CD4-positive, alpha-beta memory T cell (primary cell): ENCODE results near the gene GRK5. TPM values are rescaled to one million over a fixed set of nuclear protein-coding genes. Genes with fewer than 3 reads are reported as not detected.
A peak's percentile ranks its signal among the peaks of the same experiment; 100 is the strongest.
"Not testable (repeated sequence)": the region's sequence is repeated elsewhere in the genome, so short reads cannot be mapped to it uniquely, and the experiment has no call there.

Experiments
- CTCF ChIA-PET: fragments of 350-600 bp; sonication (Branson Sonifier 250); formaldehyde crosslinking; loops from one replicate; lab custom pipeline; 2021; ENCODE audit warnings: inconsistent platforms; ENCODE audit not compliant: partially characterized antibody; lab: Charles Lee
- POLR2A ChIA-PET: fragments of 350-600 bp; sonication (Branson Sonifier 250); formaldehyde crosslinking; loops from one replicate; lab custom pipeline; 2021; ENCODE audit not compliant: partially characterized antibody; lab: Charles Lee
- DNase-seq, 5 donors: peaks; one replicate each; pipeline versions ENCODE4 v3.0.0 to v3.0.0-alpha.2; 2020 to 2022; ENCODE audit warnings: mixed read lengths in 1 of 5
- H3K27ac ChIP-seq: one replicate; pipeline ENCODE4 v1.7.0; 2013; ENCODE audit warnings: low read depth, low read length
- H3K27me3 ChIP-seq: 2 replicates; pipeline ENCODE4 v1.7.0; 2013; ENCODE audit warnings: mild to moderate bottlenecking, low read length, moderate library complexity; ENCODE audit not compliant: insufficient read depth
- H3K36me3 ChIP-seq: 2 replicates; pipeline ENCODE4 v1.7.0; 2013; ENCODE audit warnings: mild to moderate bottlenecking, low read length, moderate library complexity; ENCODE audit not compliant: insufficient read depth
- H3K4me1 ChIP-seq: 2 replicates; pipeline ENCODE4 v1.7.0; 2013; ENCODE audit warnings: mild to moderate bottlenecking, low read length, moderate library complexity; ENCODE audit not compliant: insufficient read depth
- H3K4me3 ChIP-seq, 2 donors: one replicate each; pipeline ENCODE4 v1.7.0; 2013; ENCODE audit warnings: low read length in 2 of 2, mild to moderate bottlenecking in 1 of 2
- H3K9me3 ChIP-seq, 2 donors: one replicate each; pipeline ENCODE4 v1.7.0; 2013; ENCODE audit warnings: low read length in 2 of 2, control low read depth in 1 of 2; ENCODE audit not compliant: control insufficient read depth in 1 of 2
- H3K27ac Mint-ChIP-seq, 7 donors: one replicate each; pipeline ENCODE4 v1.8.0; 2020 to 2021; ENCODE audit warnings: mixed read lengths in 7 of 7, mild to moderate bottlenecking in 6 of 7, inconsistent platforms in 3 of 7, moderate library complexity in 3 of 7
- H3K27me3 Mint-ChIP-seq, 2 donors: one replicate each; pipeline ENCODE4 v1.8.0; 2020 to 2021; ENCODE audit warnings: mixed read lengths in 2 of 2
- H3K36me3 Mint-ChIP-seq, 2 donors: one replicate each; pipeline ENCODE4 v1.8.0; 2020 to 2021; ENCODE audit warnings: mixed read lengths in 2 of 2, inconsistent platforms in 1 of 2, mild to moderate bottlenecking in 1 of 2
- H3K4me1 Mint-ChIP-seq, 4 donors: one replicate each; pipeline ENCODE4 v1.8.0; 2020 to 2021; ENCODE audit warnings: mixed read lengths in 4 of 4, mild to moderate bottlenecking in 1 of 4
- H3K4me3 Mint-ChIP-seq, 8 donors: one replicate each; pipeline ENCODE4 v1.8.0; 2020 to 2021; ENCODE audit warnings: mixed read lengths in 8 of 8, mild to moderate bottlenecking in 7 of 8, moderate library complexity in 6 of 8, inconsistent platforms in 3 of 8
- H3K9me3 Mint-ChIP-seq, 8 donors: one replicate each; pipeline ENCODE4 v1.8.0; 2020 to 2021; ENCODE audit warnings: mixed read lengths in 8 of 8, mild to moderate bottlenecking in 5 of 8, inconsistent platforms in 3 of 8, moderate library complexity in 1 of 8
- intact Hi-C: fragments of 100-400 bp; cut with micrococcal nuclease; formaldehyde crosslinking; loops from one replicate; pipeline ENCODE4 v1.15.1; 2023
- polyA plus RNA-seq, 2 donors: library from polyadenylated mRNA; unstranded; fragments of 300-500 nt; fragmentation: Illumina TruSeq; gene quantifications; one replicate each; pipeline ENCODE4 v1.2.3, GENCODE V29; 2021
- total RNA-seq, 2 experiments: library from RNA; stranded (reverse); gene quantifications; one replicate each; pipeline ENCODE4 v1.2.3, GENCODE V29; 2021

The GRK5 gene
- total and polyA plus RNA-seq, 4 experiments from 2014 or later: 7.6 to 27.9 (median 18.6) TPM

DNA sequence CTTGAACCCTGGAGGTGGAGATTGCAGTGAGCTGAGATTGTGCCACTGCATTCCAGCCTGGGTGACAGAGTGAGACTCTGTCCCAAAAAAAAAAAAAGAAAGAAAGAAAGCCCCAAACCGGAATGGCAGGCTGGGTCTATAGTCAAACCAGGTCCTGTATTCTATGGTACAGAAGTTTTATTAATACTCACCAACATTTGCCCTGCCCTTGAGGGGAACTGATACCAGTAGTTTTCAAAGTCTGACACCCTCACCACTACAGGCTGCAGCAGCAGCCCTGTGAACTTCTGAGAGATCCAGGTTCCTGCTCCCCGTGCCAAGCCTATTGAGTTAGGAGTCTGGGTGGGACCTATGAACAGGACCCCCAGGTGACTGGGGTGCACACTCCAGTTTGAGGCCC lies 254.6 kb downstream of the GRK5 start:
- no peak overlapping the region for H3K27ac ChIP-seq
- no peaks in the 10 kb centered on the region for H3K36me3 ChIP-seq
- no peaks in the 10 kb centered on the region for H3K9me3 ChIP-seq
- Mint-ChIP-seq H3K36me3 (peaks cover 2 to 4% of the 10 kb centered on the region in 2 donors), H3K4me1 (peaks cover 9 to 25% (median 16%) of the 10 kb centered on the region in 4 donors), H3K27ac (no peak overlapping the region), H3K9me3 (peaks cover 0 to 12% (median 5%) of the 10 kb centered on the region in 8 donors), H3K27me3 (no peaks in the 10 kb centered on the region), H3K4me3 (no peak overlapping the region)
- ChIA-PET CTCF (no interaction called here), POLR2A (no interaction called here)
- intact Hi-C loops: no loop called here
- H3K27me3 ChIP-seq: no peaks in the 10 kb centered on the region
- H3K4me3 ChIP-seq: no peak overlapping the region
- H3K4me1 ChIP-seq: peaks cover 11% of the 10 kb centered on the region
- DNase-seq: no peak

DNA sequence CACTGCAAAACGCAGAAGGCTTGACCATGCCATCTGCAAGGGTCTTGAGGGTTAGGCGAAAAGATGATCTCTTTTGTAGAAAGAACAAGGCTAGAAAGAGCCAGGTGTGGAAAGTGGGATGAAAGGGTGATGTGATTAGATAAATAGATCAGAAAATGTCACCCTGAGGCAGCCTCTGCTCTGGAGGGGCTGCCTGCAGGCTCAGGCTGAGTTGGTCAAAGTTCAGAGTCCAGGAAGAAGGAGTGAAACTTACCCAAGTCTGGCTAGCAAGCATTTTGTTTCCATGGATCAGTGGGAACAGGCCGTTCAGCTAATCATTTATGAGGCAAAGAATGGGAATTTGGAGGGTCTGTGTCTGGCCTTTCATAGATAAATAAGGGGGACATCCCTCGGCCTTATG lies 255.4 kb downstream of the GRK5 start:
- ChIA-PET POLR2A (no interaction called here), CTCF (no interaction called here)
- Mint-ChIP-seq H3K4me1 (peaks cover 10 to 32% (median 17%) of the 10 kb centered on the region in 4 donors), H3K9me3 (peaks cover 0 to 12% (median 5%) of the 10 kb centered on the region in 8 donors), H3K27me3 (no peaks in the 10 kb centered on the region), H3K36me3 (peaks cover 0 to 4% of the 10 kb centered on the region in 2 donors), H3K4me3 (no peak overlapping the region), H3K27ac (peak overlapping the region in 3 of 7 donors; percentile 6 to 19 (median 10))
- intact Hi-C loops: no loop called here
- no peaks in the 10 kb centered on the region for H3K27me3 ChIP-seq
- no peak overlapping the region for H3K4me3 ChIP-seq
- H3K27ac ChIP-seq: no peak overlapping the region
- no peak for DNase-seq
- peaks cover 13% of the 10 kb centered on the region for H3K4me1 ChIP-seq
- H3K9me3 ChIP-seq: no peaks in the 10 kb centered on the region
- H3K36me3 ChIP-seq: no peaks in the 10 kb centered on the region

DNA sequence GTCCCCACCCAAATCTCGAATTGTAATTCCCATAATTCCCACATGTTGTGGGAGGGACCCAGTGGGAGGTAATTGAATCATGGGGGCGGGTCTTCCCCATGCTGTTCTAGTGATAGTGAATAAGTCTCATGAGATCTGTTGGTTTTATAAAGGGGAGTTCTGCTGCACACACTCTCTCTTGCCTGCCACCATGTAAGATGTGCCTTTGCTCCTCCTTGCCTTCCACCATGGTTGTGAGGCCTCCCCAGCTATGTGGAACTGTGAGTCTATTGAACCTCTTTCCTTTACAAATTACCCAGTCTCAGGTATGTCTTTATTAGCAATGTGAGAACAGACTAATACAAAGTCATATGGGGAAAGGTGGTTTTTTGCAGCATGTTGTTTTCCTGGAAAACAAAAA lies 255.8 kb downstream of the GRK5 start:
- peak overlapping the region in 2 of 7 donors; percentile 42 to 51 for H3K27ac Mint-ChIP-seq
- H3K9me3 ChIP-seq, H3K27ac ChIP-seq, POLR2A ChIA-PET, H3K4me3 Mint-ChIP-seq, DNase-seq, H3K36me3 ChIP-seq, H3K27me3 Mint-ChIP-seq, H3K36me3 Mint-ChIP-seq, H3K27me3 ChIP-seq, intact Hi-C loops, CTCF ChIA-PET, H3K4me3 ChIP-seq: not testable (repeated sequence)
- H3K9me3 Mint-ChIP-seq: peaks cover 0 to 12% (median 5%) of the 10 kb centered on the region in 8 donors
- peaks cover 10 to 32% (median 17%) of the 10 kb centered on the region in 4 donors for H3K4me1 Mint-ChIP-seq
- peaks cover 13% of the 10 kb centered on the region for H3K4me1 ChIP-seq

DNA sequence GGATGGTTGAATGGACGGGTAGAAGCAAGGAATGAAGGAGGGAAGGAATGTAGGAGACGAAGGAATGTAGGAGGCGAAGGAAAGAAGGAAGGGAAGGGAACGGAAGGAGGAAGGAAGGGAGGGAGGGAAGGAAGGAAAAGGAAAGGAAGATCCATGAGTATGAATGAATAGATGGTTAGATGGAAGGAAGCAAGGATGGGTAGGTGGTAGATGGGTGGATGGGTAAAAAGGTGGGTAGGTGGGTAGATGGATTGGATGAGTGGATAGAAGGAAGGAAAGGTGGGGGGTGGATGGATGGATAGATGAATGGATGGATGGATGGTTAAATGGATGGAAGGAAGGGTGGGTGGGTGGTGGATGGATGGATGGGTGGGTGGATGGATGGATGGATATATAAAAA lies 257.7 kb downstream of the GRK5 start:
- CTCF ChIA-PET: no interaction called here

DNA sequence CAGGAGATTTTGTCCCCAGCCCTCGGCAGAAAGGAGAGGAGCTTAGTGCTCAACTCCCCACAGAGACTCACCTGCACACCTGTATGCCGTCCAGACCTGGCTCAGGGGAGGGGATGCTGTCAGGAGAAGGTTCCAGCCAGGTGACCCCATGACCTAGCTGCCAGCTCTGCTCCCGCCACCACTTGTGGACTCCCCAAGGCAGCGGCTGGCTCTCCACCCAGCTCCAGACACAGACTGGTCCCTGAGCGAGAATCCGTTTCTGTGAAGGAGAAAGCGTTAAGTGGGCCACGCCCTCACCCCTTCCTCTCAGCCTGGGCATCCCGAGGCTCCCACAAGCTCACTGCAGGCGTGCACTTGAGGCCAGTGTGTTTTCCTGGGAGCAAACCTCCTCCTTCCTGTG lies 258.7 kb downstream of the GRK5 start:
- Mint-ChIP-seq H3K4me3 (peak overlapping the region in 2 of 8 donors; percentile 10 to 22), H3K4me1 (peaks cover 8 to 29% (median 17%) of the 10 kb centered on the region in 4 donors), H3K9me3 (peaks cover 0 to 12% (median 5%) of the 10 kb centered on the region in 8 donors), H3K27ac (peak overlapping the region in 2 of 7 donors; percentile 60 to 68), H3K36me3 (peaks cover 0 to 4% of the 10 kb centered on the region in 2 donors), H3K27me3 (no peaks in the 10 kb centered on the region)
- Histone ChIP-seq H3K27me3 (no peaks in the 10 kb centered on the region), H3K4me1 (peaks cover 13% of the 10 kb centered on the region), H3K9me3 (no peaks in the 10 kb centered on the region), H3K27ac (no peak overlapping the region), H3K36me3 (no peaks in the 10 kb centered on the region), H3K4me3 (no peak overlapping the region)
- intact Hi-C loops: no loop called here
- DNase-seq: no peak
- POLR2A ChIA-PET: interaction anchor here (1.1 kb wide), 1 partner anchor 37 kb away, joined by 3 read pairs; no protein-coding TSS in a partner anchor
- CTCF ChIA-PET: interaction anchor here (0.6 to 1.6 kb wide), 5 partner anchors 20 to 181 kb away, joined by 3 to 5 read pairs (median 4); no protein-coding TSS in a partner anchor

More for the DNA sequence above, 257.7 kb downstream of the GRK5 start:
- Mint-ChIP-seq H3K4me1 (peaks cover 10 to 29% (median 17%) of the 10 kb centered on the region in 4 donors), H3K4me3 (peak overlapping the region in 1 of 8 donors; percentile 16), H3K27ac (no peak overlapping the region), H3K36me3 (peaks cover 0 to 4% of the 10 kb centered on the region in 2 donors), H3K27me3 (no peaks in the 10 kb centered on the region), H3K9me3 (peaks cover 0 to 12% (median 5%) of the 10 kb centered on the region in 8 donors)
- Histone ChIP-seq H3K9me3 (no peaks in the 10 kb centered on the region), H3K4me3 (no peak overlapping the region), H3K36me3 (no peaks in the 10 kb centered on the region), H3K27me3 (no peaks in the 10 kb centered on the region), H3K27ac (no peak overlapping the region), H3K4me1 (peaks cover 13% of the 10 kb centered on the region)
- intact Hi-C loops: no loop called here
- DNase-seq: no peak
- POLR2A ChIA-PET: no interaction called here

DNA sequence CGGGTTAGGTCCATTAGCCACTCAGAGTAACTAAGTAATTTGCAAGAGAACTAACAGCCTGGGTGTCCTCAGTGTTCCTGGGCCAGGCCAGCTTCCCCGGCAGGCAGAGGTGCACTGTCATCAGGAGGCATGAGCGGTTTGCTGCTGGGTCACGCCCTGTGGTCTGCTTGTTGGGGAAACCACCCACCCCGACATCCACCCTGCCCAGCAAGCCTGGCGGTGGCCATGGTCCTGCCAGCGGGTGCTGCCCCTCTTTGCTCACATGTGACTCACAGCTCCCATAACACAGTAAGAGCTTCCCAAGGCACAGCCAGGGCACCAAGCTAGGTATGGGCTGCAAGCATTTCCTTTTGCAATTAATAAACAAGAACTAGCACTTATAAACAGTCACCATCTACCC lies 259.3 kb downstream of the GRK5 start:
- Histone ChIP-seq H3K36me3 (no peaks in the 10 kb centered on the region), H3K4me1 (peaks cover 13% of the 10 kb centered on the region), H3K4me3 (no peak overlapping the region), H3K27ac (no peak overlapping the region), H3K27me3 (no peaks in the 10 kb centered on the region), H3K9me3 (no peaks in the 10 kb centered on the region)
- Mint-ChIP-seq H3K36me3 (peaks cover 0 to 4% of the 10 kb centered on the region in 2 donors), H3K4me1 (peaks cover 8 to 29% (median 17%) of the 10 kb centered on the region in 4 donors), H3K9me3 (peaks cover 0 to 12% (median 5%) of the 10 kb centered on the region in 8 donors), H3K27me3 (no peaks in the 10 kb centered on the region), H3K4me3 (peak overlapping the region in 3 of 8 donors; percentile 22 to 53 (median 30)), H3K27ac (peak overlapping the region in 3 of 7 donors; percentile 51 to 62 (median 52))
- peak; percentile 24 to 61 (median 29) for DNase-seq
- POLR2A ChIA-PET: interaction anchor here (1.1 kb wide), 1 partner anchor 36 kb away, joined by 3 read pairs; no protein-coding TSS in a partner anchor
- intact Hi-C loops: no loop called here
- CTCF ChIA-PET: interaction anchor here (0.6 to 1.6 kb wide), 5 partner anchors 21 to 180 kb away, joined by 3 to 5 read pairs (median 4); no protein-coding TSS in a partner anchor

DNA sequence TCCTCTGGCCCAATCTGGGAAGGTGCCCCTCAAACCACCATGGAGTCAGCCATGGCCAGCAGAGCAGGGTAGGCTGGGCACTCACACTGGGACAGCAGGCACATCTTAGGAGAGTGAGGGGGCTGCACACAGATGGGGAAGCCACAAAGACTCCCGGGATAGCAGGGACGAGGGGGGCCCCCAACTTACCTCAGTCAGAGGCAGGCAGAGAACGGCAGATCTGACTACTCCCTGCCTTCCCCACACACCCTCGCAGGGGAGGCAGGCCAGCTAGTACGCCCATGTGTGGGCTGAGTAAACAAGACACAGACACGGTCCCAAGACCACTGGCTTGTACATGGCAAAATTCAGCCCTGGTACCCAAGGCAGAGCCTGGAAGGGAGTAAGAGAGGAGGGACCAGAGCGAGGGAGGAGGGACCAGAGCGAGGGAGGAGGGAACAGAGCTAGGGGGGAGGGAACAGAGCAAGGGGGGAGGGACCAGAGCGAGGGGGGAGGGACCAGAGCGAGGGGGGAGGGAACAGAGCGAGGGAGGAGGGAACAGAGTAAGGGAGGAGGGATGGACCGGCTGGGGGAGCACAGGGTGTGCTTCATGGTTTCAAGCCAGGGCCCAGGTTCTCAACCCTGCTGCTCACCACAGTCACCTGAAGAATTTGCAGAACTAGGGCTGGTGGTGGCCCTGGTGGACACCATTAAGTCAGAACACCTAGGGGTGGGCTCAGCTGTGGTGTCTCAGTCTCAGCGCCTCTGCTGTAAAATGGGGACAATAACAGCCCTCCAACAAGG lies 261.4 kb downstream of the GRK5 start:
- H3K27ac ChIP-seq: no peak overlapping the region
- POLR2A ChIA-PET: no interaction called here
- no peaks in the 10 kb centered on the region for H3K36me3 ChIP-seq
- intact Hi-C loops: no loop called here
- no peak overlapping the region for H3K4me3 Mint-ChIP-seq
- peaks cover 0 to 2% (median 0%) of the 10 kb centered on the region in 8 donors for H3K9me3 Mint-ChIP-seq
- H3K4me1 Mint-ChIP-seq: peaks cover 8 to 29% (median 17%) of the 10 kb centered on the region in 4 donors
- peak overlapping the region in 1 of 7 donors; percentile 23 for H3K27ac Mint-ChIP-seq
- CTCF ChIA-PET: no interaction called here
- H3K9me3 ChIP-seq: no peaks in the 10 kb centered on the region
- no peak for DNase-seq
- H3K27me3 ChIP-seq: no peaks in the 10 kb centered on the region
- H3K27me3 Mint-ChIP-seq: no peaks in the 10 kb centered on the region
- peaks cover 13% of the 10 kb centered on the region for H3K4me1 ChIP-seq
- H3K36me3 Mint-ChIP-seq: no peaks in the 10 kb centered on the region
- no peak overlapping the region for H3K4me3 ChIP-seq
